Activated naive CD4-positive, alpha-beta T cell treated with anti-CD3 and anti-CD28 coated beads, Interleukin-2, amount 10 ng/mL, durations not matched to agents 7 days and 5 days (primary cell): ENCODE results near the gene GPC4.

ENCODE experiments used
- CTCF ChIA-PET: fragments of 350-600 bp; sonication (Branson Sonifier 250); formaldehyde crosslinking; loops from one replicate; lab custom pipeline; 2021; ENCODE audit warnings: antibody characterized with exemption; lab: Charles Lee
- DNase-seq: peaks from one replicate; pipeline ENCODE4 v3.0.0-alpha.2; 2020
- H3K27ac Mint-ChIP-seq: one replicate; pipeline ENCODE4 v1.8.0; 2021; ENCODE audit warnings: mild to moderate bottlenecking, moderate library complexity, mixed read lengths
- H3K27me3 Mint-ChIP-seq: one replicate; pipeline ENCODE4 v1.8.0; 2021; ENCODE audit warnings: mild to moderate bottlenecking, mixed read lengths
- H3K36me3 Mint-ChIP-seq: one replicate; pipeline ENCODE4 v1.8.0; 2021; ENCODE audit warnings: mixed read lengths
- H3K4me1 Mint-ChIP-seq: one replicate; pipeline ENCODE4 v1.8.0; 2021; ENCODE audit warnings: mixed read lengths
- H3K4me3 Mint-ChIP-seq: one replicate; pipeline ENCODE4 v1.8.0; 2021; ENCODE audit warnings: mild to moderate bottlenecking, moderate library complexity, mixed read lengths
- H3K9me3 Mint-ChIP-seq: one replicate; pipeline ENCODE4 v1.8.0; 2021; ENCODE audit warnings: mixed read lengths

GPC4 gene

GRCh38 chrX:133415276-133416105, at the start of gene GPC4:
TSS of gene GPC4 (minus strand) at chrX:133415489. CDS start at chrX:133414965, 524 bp downstream.
- no peaks in the 10 kb centered on the region for H3K9me3 Mint-ChIP-seq
- H3K27ac Mint-ChIP-seq = no peak within 1 kb of the TSS
- peaks cover 77% of the 10 kb centered on the region for H3K27me3 Mint-ChIP-seq
- CTCF ChIA-PET = no interaction called here
- H3K4me3 Mint-ChIP-seq = peak within 1 kb of the TSS; percentile 60
- H3K36me3 Mint-ChIP-seq = no peaks in the 10 kb centered on the region
- peaks cover 11% of the 10 kb centered on the region for H3K4me1 Mint-ChIP-seq
- DNase-seq = no peak

GRCh38 chrX:133461231-133461630, 45.9 kb upstream of the GPC4 start:
- H3K27ac Mint-ChIP-seq = no peak overlapping the region
- H3K9me3 Mint-ChIP-seq = no peaks in the 10 kb centered on the region
- H3K36me3 Mint-ChIP-seq = no peaks in the 10 kb centered on the region
- H3K4me1 Mint-ChIP-seq = no peaks in the 10 kb centered on the region
- CTCF ChIA-PET = no interaction called here
- no peak overlapping the region for H3K4me3 Mint-ChIP-seq
- H3K27me3 Mint-ChIP-seq = no peaks in the 10 kb centered on the region
- no peak for DNase-seq

GRCh38 chrX:133454924-133455323, 39.6 kb upstream of the GPC4 start:
- Mint-ChIP-seq H3K9me3 (no peaks in the 10 kb centered on the region), H3K27ac (no peak overlapping the region), H3K36me3 (no peaks in the 10 kb centered on the region), H3K4me3 (no peak overlapping the region), H3K4me1 (no peaks in the 10 kb centered on the region), H3K27me3 (no peaks in the 10 kb centered on the region)
- no peak for DNase-seq
- CTCF ChIA-PET = no interaction called here

GRCh38 chrX:133454491-133454914, 39.2 kb upstream of the GPC4 start:
- Mint-ChIP-seq H3K27me3 (no peaks in the 10 kb centered on the region), H3K9me3 (no peaks in the 10 kb centered on the region), H3K27ac (no peak overlapping the region), H3K4me1 (no peaks in the 10 kb centered on the region), H3K36me3 (no peaks in the 10 kb centered on the region), H3K4me3 (no peak overlapping the region)
- CTCF ChIA-PET = no interaction called here
- no peak for DNase-seq

GRCh38 chrX:133448512-133449076, 33.3 kb upstream of the GPC4 start:
- Mint-ChIP-seq H3K27ac (no peak overlapping the region), H3K27me3 (peaks cover 16% of the 10 kb centered on the region), H3K36me3 (no peaks in the 10 kb centered on the region), H3K4me3 (no peak overlapping the region), H3K4me1 (no peaks in the 10 kb centered on the region), H3K9me3 (no peaks in the 10 kb centered on the region)
- DNase-seq = no peak
- CTCF ChIA-PET = no interaction called here

- Mint-ChIP-seq H3K36me3 (no peaks in the 10 kb centered on the region), H3K4me1 (no peaks in the 10 kb centered on the region), H3K4me3 (no peak overlapping the region), H3K27ac (no peak overlapping the region), H3K9me3 (no peaks in the 10 kb centered on the region), H3K27me3 (peaks cover 16% of the 10 kb centered on the region)
- CTCF ChIA-PET = no interaction called here
- DNase-seq = no peak
Measured at GRCh38 chrX:133444952-133445831, 29.9 kb upstream of the GPC4 start.

GRCh38 chrX:133444196-133444595, 28.9 kb upstream of the GPC4 start:
- CTCF ChIA-PET = no interaction called here
- Mint-ChIP-seq H3K27ac (no peak overlapping the region), H3K4me3 (no peak overlapping the region), H3K27me3 (peaks cover 16% of the 10 kb centered on the region), H3K4me1 (no peaks in the 10 kb centered on the region), H3K9me3 (no peaks in the 10 kb centered on the region), H3K36me3 (no peaks in the 10 kb centered on the region)
- no peak for DNase-seq

- no peaks in the 10 kb centered on the region for H3K36me3 Mint-ChIP-seq
- no peaks in the 10 kb centered on the region for H3K9me3 Mint-ChIP-seq
- H3K27me3 Mint-ChIP-seq = peaks cover 12% of the 10 kb centered on the region
- CTCF ChIA-PET = no interaction called here
- no peak overlapping the region for H3K27ac Mint-ChIP-seq
- H3K4me1 Mint-ChIP-seq = no peaks in the 10 kb centered on the region
- no peak for DNase-seq
- no peak overlapping the region for H3K4me3 Mint-ChIP-seq
Measured at GRCh38 chrX:133440797-133441163, 25.5 kb upstream of the GPC4 start.

- H3K27me3 Mint-ChIP-seq = peaks cover 6% of the 10 kb centered on the region
- H3K9me3 Mint-ChIP-seq = no peaks in the 10 kb centered on the region
- H3K4me1 Mint-ChIP-seq = no peaks in the 10 kb centered on the region
- H3K4me3 Mint-ChIP-seq = no peak overlapping the region
- DNase-seq = no peak
- H3K36me3 Mint-ChIP-seq = no peaks in the 10 kb centered on the region
- CTCF ChIA-PET = no interaction called here
- H3K27ac Mint-ChIP-seq = no peak overlapping the region
Measured at GRCh38 chrX:133440081-133440796, 24.9 kb upstream of the GPC4 start.

GRCh38 chrX:133437766-133438165, 22.5 kb upstream of the GPC4 start:
- CTCF ChIA-PET = no interaction called here
- Mint-ChIP-seq H3K27me3 (no peaks in the 10 kb centered on the region), H3K27ac (no peak overlapping the region), H3K4me1 (no peaks in the 10 kb centered on the region), H3K36me3 (no peaks in the 10 kb centered on the region), H3K4me3 (no peak overlapping the region), H3K9me3 (no peaks in the 10 kb centered on the region)
- no peak for DNase-seq

GRCh38 chrX:133437356-133437755, 22.1 kb upstream of the GPC4 start:
- CTCF ChIA-PET = no interaction called here
- Mint-ChIP-seq H3K27ac (no peak overlapping the region), H3K4me3 (no peak overlapping the region), H3K36me3 (no peaks in the 10 kb centered on the region), H3K4me1 (no peaks in the 10 kb centered on the region), H3K9me3 (no peaks in the 10 kb centered on the region), H3K27me3 (no peaks in the 10 kb centered on the region)
- no peak for DNase-seq

- no peak overlapping the region for H3K4me3 Mint-ChIP-seq
- no peaks in the 10 kb centered on the region for H3K4me1 Mint-ChIP-seq
- H3K9me3 Mint-ChIP-seq = no peaks in the 10 kb centered on the region
- CTCF ChIA-PET = no interaction called here
- no peaks in the 10 kb centered on the region for H3K36me3 Mint-ChIP-seq
- DNase-seq = no peak
- H3K27ac Mint-ChIP-seq = no peak overlapping the region
- no peaks in the 10 kb centered on the region for H3K27me3 Mint-ChIP-seq
Measured at GRCh38 chrX:133435544-133436124, 20.3 kb upstream of the GPC4 start.

GRCh38 chrX:133434197-133434820, 19.0 kb upstream of the GPC4 start:
- H3K4me1 Mint-ChIP-seq = no peaks in the 10 kb centered on the region
- CTCF ChIA-PET = no interaction called here
- no peak overlapping the region for H3K4me3 Mint-ChIP-seq

More at GRCh38 chrX:133434197-133434820, 19.0 kb upstream of the GPC4 start:
- Mint-ChIP-seq H3K36me3 (no peaks in the 10 kb centered on the region), H3K27ac (no peak overlapping the region), H3K9me3 (no peaks in the 10 kb centered on the region), H3K27me3 (no peaks in the 10 kb centered on the region)
- DNase-seq = no peak
